Fibroblast of lung (primary cell): ENCODE data around the gene POP4.

Experiments
- CTCF ChIP-seq, 2 donors: IDR thresholded peaks in 1 of 2; conservative IDR thresholded peaks in 1 of 2; 1 replicate in 1 of 2; 2 replicates in 1 of 2; pipeline ENCODE4 v1.5.1; 2011 to 2012; ENCODE audit warnings: low read length in 2 of 2, control low read depth in 1 of 2, inconsistent platforms in 1 of 2, low read depth in 1 of 2, mild to moderate bottlenecking in 1 of 2
- EZH2 ChIP-seq: IDR thresholded peaks from 2 replicates; pipeline ENCODE4 v1.5.1; 2012; ENCODE audit warnings: low read length, control low read depth, mild to moderate bottlenecking; ENCODE audit errors: missing control alignments

- TF ChIP-seq CTCF (conservative IDR thresholded peaks at IDR 0.05 in 1 of 2, IDR thresholded peaks at IDR 0.05 in 1 of 2; ENCODE audit: low read depth in 1 of 2, low read length in 2 of 2) (no peak), EZH2 (no peak)
Observed at GRCh38 chr19:29603308-29603707, 2.8 kb upstream of the POP4 start.
